ENCODE data around the gene FTCD.

GRCh38 chr21:46160657-46160906, 5.2 kb upstream of the FTCD start:
- TF ChIP-seq CTCF (IDR thresholded peaks at IDR 0.05), result no peak
- TF ChIP-seq POLR2A (IDR thresholded peaks at IDR 0.05), result no peak
